Measurements from ENCODE around the gene SERTAD2. TPM values are rescaled to one million over a fixed set of nuclear protein-coding genes. Genes with fewer than 3 reads are reported as not detected.

SERTAD2 gene
- total and polyA plus RNA-seq, 2 donors (not counting 3 experiments of a cell fraction or from before 2014, with no cell fraction given): 5.5 to 11.2 TPM

GRCh38 chr2:64612575-64613195 is 41.0 kb downstream of the SERTAD2 start:
- H3K4me2 ChIP-seq (ENCODE audit: insufficient read depth, low read length): no peak overlapping the region
- CTCF ChIA-PET: no interaction called here
- TF ChIP-seq, protein P1, sequence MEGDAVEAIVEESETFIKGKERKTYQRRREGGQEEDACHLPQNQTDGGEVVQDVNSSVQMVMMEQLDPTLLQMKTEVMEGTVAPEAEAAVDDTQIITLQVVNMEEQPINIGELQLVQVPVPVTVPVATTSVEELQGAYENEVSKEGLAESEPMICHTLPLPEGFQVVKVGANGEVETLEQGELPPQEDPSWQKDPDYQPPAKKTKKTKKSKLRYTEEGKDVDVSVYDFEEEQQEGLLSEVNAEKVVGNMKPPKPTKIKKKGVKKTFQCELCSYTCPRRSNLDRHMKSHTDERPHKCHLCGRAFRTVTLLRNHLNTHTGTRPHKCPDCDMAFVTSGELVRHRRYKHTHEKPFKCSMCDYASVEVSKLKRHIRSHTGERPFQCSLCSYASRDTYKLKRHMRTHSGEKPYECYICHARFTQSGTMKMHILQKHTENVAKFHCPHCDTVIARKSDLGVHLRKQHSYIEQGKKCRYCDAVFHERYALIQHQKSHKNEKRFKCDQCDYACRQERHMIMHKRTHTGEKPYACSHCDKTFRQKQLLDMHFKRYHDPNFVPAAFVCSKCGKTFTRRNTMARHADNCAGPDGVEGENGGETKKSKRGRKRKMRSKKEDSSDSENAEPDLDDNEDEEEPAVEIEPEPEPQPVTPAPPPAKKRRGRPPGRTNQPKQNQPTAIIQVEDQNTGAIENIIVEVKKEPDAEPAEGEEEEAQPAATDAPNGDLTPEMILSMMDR (IDR thresholded peaks at IDR 0.05; ENCODE audit: extremely low read depth in 1 of 2, insufficient read depth in 1 of 2, low read depth in 1 of 2, low read length in 2 of 2): no peak
- TF ChIP-seq GATA2 (IDR thresholded peaks at IDR 0.05; ENCODE audit: insufficient read depth, insufficient read length, low read depth, low read length) (no peak), POLR2AphosphoS5 (IDR thresholded peaks at IDR 0.05; ENCODE audit: insufficient read depth, low read depth, low read length) (no peak), MYC (IDR thresholded peaks at IDR 0.05; ENCODE audit: low read depth, low read length) (no peak), FOS (IDR thresholded peaks at IDR 0.05; ENCODE audit: borderline replicate concordance, insufficient read depth, low read length) (no peak), JUN (IDR thresholded peaks at IDR 0.05; ENCODE audit: borderline replicate concordance, insufficient read depth, insufficient read length, low read depth) (no peak), POLR2A (IDR thresholded peaks at IDR 0.05; ENCODE audit: low read depth, low read length) (no peak), EZH2 (IDR thresholded peaks at IDR 0.05; ENCODE audit: borderline replicate concordance, low read depth, low read length, severe bottlenecking) (no peak)
- TF ChIP-seq, protein P2, sequence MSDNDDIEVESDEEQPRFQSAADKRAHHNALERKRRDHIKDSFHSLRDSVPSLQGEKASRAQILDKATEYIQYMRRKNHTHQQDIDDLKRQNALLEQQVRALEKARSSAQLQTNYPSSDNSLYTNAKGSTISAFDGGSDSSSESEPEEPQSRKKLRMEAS (IDR thresholded peaks at IDR 0.05; ENCODE audit: insufficient read depth, insufficient read length): no peak
- no peaks in the 10 kb centered on the region for H3K4me1 ChIP-seq (ENCODE audit: control insufficient read depth, extremely low read depth, insufficient read depth, low read length)
- no peaks in the 10 kb centered on the region for H3K79me2 ChIP-seq (ENCODE audit: control insufficient read depth, insufficient read depth, low read length)
- H3K4me3 ChIP-seq (replicated peaks in 1 of 3; ENCODE audit: insufficient read depth in 1 of 3, low read depth in 1 of 3, low read length in 3 of 3): no peak overlapping the region
- peaks cover 0 to 2% of the 10 kb centered on the region in 2 experiments for H3K27me3 ChIP-seq (ENCODE audit: control insufficient read depth in 2 of 2, insufficient read depth in 2 of 2, low read length in 2 of 2)
- H3K9ac ChIP-seq (replicated peaks; ENCODE audit: extremely low read depth, insufficient read depth, low read length): no peak overlapping the region
- no peak overlapping the region for H3K27ac ChIP-seq (ENCODE audit: insufficient read depth, low read depth, low read length)
- FAIRE-seq (no peak), DNase-seq (ENCODE audit: low read depth, low spot score) (no peak)
- no peak overlapping the region for H2AFZ ChIP-seq (ENCODE audit: low read depth, low read length)
- H3K9me3 ChIP-seq (replicated peaks; ENCODE audit: control insufficient read depth, insufficient read depth, low read length): no peaks in the 10 kb centered on the region
- BruUV-seq (replicated peaks): no TSS peak
- no peaks in the 10 kb centered on the region for H4K20me1 ChIP-seq (replicated peaks; ENCODE audit: control insufficient read depth, extremely low read depth, insufficient read depth, low read length)
- H3K36me3 ChIP-seq (ENCODE audit: control insufficient read depth in 2 of 2, extremely low read depth in 1 of 2, insufficient read depth in 2 of 2, low read length in 2 of 2): no peaks in the 10 kb centered on the region
- H3K9me1 ChIP-seq (replicated peaks; ENCODE audit: control insufficient read depth, extremely low read depth, insufficient read depth, low read length): no peaks in the 10 kb centered on the region
- dilution Hi-C loops (cut with MboI; ENCODE audit: extremely low pct_ligation_motif_present, low sequenced_read_pairs) (no loop called here), intact Hi-C loops (cut with micrococcal nuclease) (no loop called here)
- POLR2A ChIA-PET: no interaction called here

All from endothelial cell of umbilical vein (primary cell).